Measurements from ENCODE around the gene C6orf120.
A peak's percentile ranks its signal among the peaks of the same experiment; 100 is the strongest.
"Not testable (repeated sequence)": the region's sequence is repeated elsewhere in the genome, so short reads cannot be mapped to it uniquely, and the experiment has no call there.

C6orf120 gene

DNA sequence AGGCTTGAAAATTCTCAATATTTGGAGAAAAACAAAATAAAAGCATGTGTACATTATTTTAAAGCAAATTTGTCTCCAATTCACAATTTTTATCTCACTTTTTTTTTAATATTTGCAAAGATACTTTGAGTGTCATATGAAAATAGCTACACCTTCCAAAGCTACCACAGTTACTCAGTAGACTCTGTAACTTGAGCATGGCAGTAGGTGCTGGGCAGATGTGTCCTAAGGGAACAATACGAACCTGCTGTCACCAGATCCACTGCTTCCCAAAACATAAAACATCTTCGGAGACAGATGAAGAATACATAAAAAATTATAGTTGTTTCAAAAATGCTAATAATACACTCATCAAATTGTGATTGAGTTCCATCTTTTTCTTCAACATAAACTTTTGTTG is 10.7 kb upstream of the C6orf120 start:
- Histone ChIP-seq H3K4me2 (no peak overlapping the region), H3K79me2 (ENCODE audit: insufficient read depth, low read depth) (0 out of 2 replicates have a peak, but pooled peaks cover 8% of the 10 kb centered on the region), H3K27ac (no peak overlapping the region), H3K4me3 (IDR thresholded peaks at IDR 0.05; ENCODE audit: insufficient read depth, low read depth, low read length) (no peak overlapping the region), H3K27me3 (ENCODE audit: insufficient read depth, low read depth) (no peaks in the 10 kb centered on the region), H3K4me1 (ENCODE audit: low read depth, poor library complexity, severe bottlenecking) (no peaks in the 10 kb centered on the region), H4K20me1 (ENCODE audit: insufficient read depth) (no peaks in the 10 kb centered on the region), H3K36me3 (ENCODE audit: insufficient read depth) (no peaks in the 10 kb centered on the region; the same call in 1 of the 2 replicates), H3K9ac (no peak overlapping the region), H2AFZ (ENCODE audit: low read depth) (no peak overlapping the region)
- TF ChIP-seq, protein P1, sequence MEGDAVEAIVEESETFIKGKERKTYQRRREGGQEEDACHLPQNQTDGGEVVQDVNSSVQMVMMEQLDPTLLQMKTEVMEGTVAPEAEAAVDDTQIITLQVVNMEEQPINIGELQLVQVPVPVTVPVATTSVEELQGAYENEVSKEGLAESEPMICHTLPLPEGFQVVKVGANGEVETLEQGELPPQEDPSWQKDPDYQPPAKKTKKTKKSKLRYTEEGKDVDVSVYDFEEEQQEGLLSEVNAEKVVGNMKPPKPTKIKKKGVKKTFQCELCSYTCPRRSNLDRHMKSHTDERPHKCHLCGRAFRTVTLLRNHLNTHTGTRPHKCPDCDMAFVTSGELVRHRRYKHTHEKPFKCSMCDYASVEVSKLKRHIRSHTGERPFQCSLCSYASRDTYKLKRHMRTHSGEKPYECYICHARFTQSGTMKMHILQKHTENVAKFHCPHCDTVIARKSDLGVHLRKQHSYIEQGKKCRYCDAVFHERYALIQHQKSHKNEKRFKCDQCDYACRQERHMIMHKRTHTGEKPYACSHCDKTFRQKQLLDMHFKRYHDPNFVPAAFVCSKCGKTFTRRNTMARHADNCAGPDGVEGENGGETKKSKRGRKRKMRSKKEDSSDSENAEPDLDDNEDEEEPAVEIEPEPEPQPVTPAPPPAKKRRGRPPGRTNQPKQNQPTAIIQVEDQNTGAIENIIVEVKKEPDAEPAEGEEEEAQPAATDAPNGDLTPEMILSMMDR (conservative IDR thresholded peaks at IDR 0.05; ENCODE audit: low read depth, low read length) = no peak

DNA sequence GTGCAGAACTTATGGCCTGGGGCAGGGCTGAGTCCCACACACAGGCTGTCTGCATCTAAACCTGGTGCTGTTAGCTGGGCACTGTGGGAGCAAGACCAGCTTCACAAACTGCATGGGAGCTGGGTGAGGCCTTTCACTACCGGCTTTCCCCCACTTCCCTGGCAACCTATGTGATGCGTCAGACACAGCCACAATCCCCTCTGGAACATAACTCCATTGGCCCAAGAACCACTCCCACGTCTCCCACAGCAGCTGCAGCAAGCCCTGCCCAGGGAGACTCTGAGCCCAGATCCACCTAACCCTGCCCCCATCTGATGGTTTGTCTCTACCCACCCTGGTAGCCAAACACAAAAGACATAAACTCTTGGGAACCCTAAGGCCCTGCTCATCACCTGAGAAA is 9.4 kb upstream of the C6orf120 start:
- no peak overlapping the region for H3K9ac ChIP-seq
- H3K79me2 ChIP-seq (ENCODE audit: insufficient read depth, low read depth) = 0 out of 2 replicates have a peak, but pooled peaks cover 8% of the 10 kb centered on the region
- no peak overlapping the region for H2AFZ ChIP-seq (ENCODE audit: low read depth)
- TF ChIP-seq, protein P1 (conservative IDR thresholded peaks at IDR 0.05; ENCODE audit: low read depth, low read length) = no peak
- H3K27ac ChIP-seq = no peak overlapping the region
- no peaks in the 10 kb centered on the region for H4K20me1 ChIP-seq (ENCODE audit: insufficient read depth)
- H3K4me1 ChIP-seq (ENCODE audit: low read depth, poor library complexity, severe bottlenecking) = no peaks in the 10 kb centered on the region
- no peaks in the 10 kb centered on the region; the same call in 1 of the 2 replicates for H3K36me3 ChIP-seq (ENCODE audit: insufficient read depth)
- H3K4me3 ChIP-seq (IDR thresholded peaks at IDR 0.05; ENCODE audit: insufficient read depth, low read depth, low read length) = no peak overlapping the region
- H3K27me3 ChIP-seq (ENCODE audit: insufficient read depth, low read depth) = no peaks in the 10 kb centered on the region
- H3K4me2 ChIP-seq = no peak overlapping the region

- TF ChIP-seq, protein P1 (conservative IDR thresholded peaks at IDR 0.05; ENCODE audit: low read depth, low read length) = no peak
- H3K4me1 ChIP-seq (ENCODE audit: low read depth, poor library complexity, severe bottlenecking) = peaks cover 1% of the 10 kb centered on the region
- no peak overlapping the region for H3K27ac ChIP-seq
- H3K9ac ChIP-seq = no peak overlapping the region
- no peaks in the 10 kb centered on the region for H3K36me3 ChIP-seq (ENCODE audit: insufficient read depth)
- H3K4me3 ChIP-seq (IDR thresholded peaks at IDR 0.05; ENCODE audit: insufficient read depth, low read depth, low read length) = no peak overlapping the region
- no peaks in the 10 kb centered on the region for H3K27me3 ChIP-seq (ENCODE audit: insufficient read depth, low read depth)
- H2AFZ ChIP-seq (ENCODE audit: low read depth) = no peak overlapping the region
- H3K4me2 ChIP-seq = no peak overlapping the region
- no peaks in the 10 kb centered on the region for H4K20me1 ChIP-seq (ENCODE audit: insufficient read depth)
- 0 out of 2 replicates have a peak, but pooled peaks cover 11% of the 10 kb centered on the region for H3K79me2 ChIP-seq (ENCODE audit: insufficient read depth, low read depth)
Observed at GRCh38 chr6:169695131-169695530, 6.8 kb upstream of the C6orf120 start.

GRCh38 chr6:169697115-169697514 is 4.8 kb upstream of the C6orf120 start:
- peaks cover 22% of the 10 kb centered on the region; the same call in 1 of the 2 replicates for H3K79me2 ChIP-seq (ENCODE audit: insufficient read depth, low read depth)

GRCh38 chr6:169700296-169700695 is 1.6 kb upstream of the C6orf120 start:
- Histone ChIP-seq H3K79me2 (ENCODE audit: insufficient read depth, low read depth) (peaks cover 34% of the 10 kb centered on the region), H3K9ac (peak overlapping the region; percentile 75; the same call in 1 of the 2 replicates), H3K4me3 (IDR thresholded peaks at IDR 0.05; ENCODE audit: insufficient read depth, low read depth, low read length) (no peak overlapping the region), H2AFZ (ENCODE audit: low read depth) (no peak overlapping the region), H3K27ac (no peak overlapping the region), H4K20me1 (ENCODE audit: insufficient read depth) (no peaks in the 10 kb centered on the region), H3K4me2 (peak overlapping the region; percentile 83), H3K27me3 (ENCODE audit: insufficient read depth, low read depth) (no peaks in the 10 kb centered on the region), H3K4me1 (ENCODE audit: low read depth, poor library complexity, severe bottlenecking) (peaks cover 33% of the 10 kb centered on the region), H3K36me3 (ENCODE audit: insufficient read depth) (no peaks in the 10 kb centered on the region)
- TF ChIP-seq, protein P1 (conservative IDR thresholded peaks at IDR 0.05; ENCODE audit: low read depth, low read length) = no peak

More at GRCh38 chr6:169697115-169697514, 4.8 kb upstream of the C6orf120 start:
- H4K20me1 ChIP-seq (ENCODE audit: insufficient read depth); H2AFZ ChIP-seq (ENCODE audit: low read depth); H3K4me2 ChIP-seq; H3K36me3 ChIP-seq (ENCODE audit: insufficient read depth); H3K4me1 ChIP-seq (ENCODE audit: low read depth, poor library complexity, severe bottlenecking); H3K27me3 ChIP-seq (ENCODE audit: insufficient read depth, low read depth); H3K9ac ChIP-seq; H3K27ac ChIP-seq; H3K4me3 ChIP-seq (IDR thresholded peaks at IDR 0.05; ENCODE audit: insufficient read depth, low read depth, low read length): not testable (repeated sequence)

Measured in KMS-11 (cell line).